ENCODE measurements around the gene STXBP3. TPM values are rescaled to one million over a fixed set of nuclear protein-coding genes. Genes with fewer than 3 reads are reported as not detected.

Gene STXBP3
- total and polyA plus RNA-seq, 2 of the 4 experiments (the other 2 are of a cell fraction), result 19.1 to 19.7 TPM

DNA sequence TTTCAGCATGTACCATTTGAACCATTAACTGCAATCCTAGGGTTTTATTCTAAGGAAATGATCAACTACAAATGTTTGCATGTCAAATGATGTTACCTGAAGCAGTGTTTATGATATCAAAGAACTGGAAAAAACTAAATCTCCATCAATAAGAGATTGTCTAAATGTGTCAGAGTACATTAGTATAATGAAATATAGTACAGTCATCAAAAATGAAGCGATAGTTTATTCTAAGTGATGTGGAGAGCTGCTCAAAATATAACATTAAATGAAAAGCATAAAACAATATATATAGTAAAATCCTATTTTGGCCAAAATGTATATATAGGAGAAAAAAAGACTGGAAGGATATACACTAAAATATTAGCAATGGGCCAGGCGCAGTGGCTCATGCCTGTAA lies 86.5 kb downstream of the STXBP3 start:
- no CpG with 5 or more reads among the region's 2 CpGs for WGBS, 2 experiments (ENCODE audit: extremely low coverage in 2 of 2, insufficient read length in 1 of 2)
- Histone ChIP-seq H3K23ac (ENCODE audit: low read depth, low read length) (no peak overlapping the region), H3K79me1 (ENCODE audit: low read depth in 1 of 2, low read length in 2 of 2) (peaks cover 0 to 3% of the 10 kb centered on the region in 2 experiments; a peak in 1 of 4 replicates), H4K5ac (ENCODE audit: low read depth, low read length) (no peak overlapping the region), H3K4me2 (ENCODE audit: low read depth, low read length) (no peak overlapping the region), H2AK5ac (ENCODE audit: low read depth, low read length) (no peak overlapping the region), H3K9ac (ENCODE audit: low read depth, low read length) (no peak overlapping the region), H3K4me3 (ENCODE audit: insufficient read depth, low read depth, low read length) (no peak overlapping the region), H2BK15ac (ENCODE audit: low read depth, low read length) (no peak overlapping the region), H3K9me3 (ENCODE audit: control insufficient read depth, insufficient read depth, low read length) (no peaks in the 10 kb centered on the region), H3K36me3 (ENCODE audit: control insufficient read depth, insufficient read depth, low read length) (no peaks in the 10 kb centered on the region), H2BK5ac (ENCODE audit: low read depth, low read length, poor library complexity, severe bottlenecking) (no peak overlapping the region), H2AFZ (replicated peaks; ENCODE audit: low read length, poor library complexity) (no peak overlapping the region), H2BK120ac (ENCODE audit: low read depth, low read length) (no peak overlapping the region), H3K18ac (ENCODE audit: low read depth, low read length) (no peak overlapping the region), H3K4me1 (ENCODE audit: control insufficient read depth, insufficient read depth, low read length) (peaks cover 16% of the 10 kb centered on the region), H3K4ac (ENCODE audit: low read depth, low read length) (no peak overlapping the region), H2AK9ac (replicated peaks; ENCODE audit: low read depth, low read length, poor library complexity) (no peak overlapping the region), H3K27me3 (ENCODE audit: control insufficient read depth, insufficient read depth, low read length) (no peaks in the 10 kb centered on the region), H4K91ac (ENCODE audit: insufficient read depth, low read depth, low read length) (no peak overlapping the region), H3K9me1 (ENCODE audit: insufficient read depth, low read length) (peaks cover 12% of the 10 kb centered on the region; the same call in 1 of the 2 replicates), H4K20me1 (ENCODE audit: insufficient read depth, low read length) (no peaks in the 10 kb centered on the region), H4K8ac (ENCODE audit: low read depth in 2 of 2, low read length in 2 of 2) (no peak overlapping the region), H3K27ac (ENCODE audit: insufficient read depth, low read length) (no peak overlapping the region), H3K14ac (replicated peaks; ENCODE audit: low read depth, low read length) (no peak overlapping the region), H2BK20ac (ENCODE audit: low read depth, low read length) (no peak overlapping the region), H3K56ac (ENCODE audit: extremely low read depth, insufficient read depth, low read length) (no peak overlapping the region)
- in situ Hi-C loops (cut with MboI; ENCODE audit: low sequenced_read_pairs), result loop anchor here (5.0 kb wide), 1 partner anchor 59 kb away; no protein-coding TSS in a partner anchor
- BruUV-seq (replicated peaks), result no TSS peak
- dilution Hi-C loops (cut with HindIII; ENCODE audit: low sequenced_read_pairs, unreplicated experiment), result no loop called here
- intact Hi-C loops (cut with micrococcal nuclease), result no loop called here
- ATAC-seq (ENCODE audit: low read depth), result no peak
- ChIA-PET CTCF (no interaction called here), POLR2A (ENCODE audit: unreplicated experiment) (no interaction called here)
- TF ChIP-seq, protein P1, sequence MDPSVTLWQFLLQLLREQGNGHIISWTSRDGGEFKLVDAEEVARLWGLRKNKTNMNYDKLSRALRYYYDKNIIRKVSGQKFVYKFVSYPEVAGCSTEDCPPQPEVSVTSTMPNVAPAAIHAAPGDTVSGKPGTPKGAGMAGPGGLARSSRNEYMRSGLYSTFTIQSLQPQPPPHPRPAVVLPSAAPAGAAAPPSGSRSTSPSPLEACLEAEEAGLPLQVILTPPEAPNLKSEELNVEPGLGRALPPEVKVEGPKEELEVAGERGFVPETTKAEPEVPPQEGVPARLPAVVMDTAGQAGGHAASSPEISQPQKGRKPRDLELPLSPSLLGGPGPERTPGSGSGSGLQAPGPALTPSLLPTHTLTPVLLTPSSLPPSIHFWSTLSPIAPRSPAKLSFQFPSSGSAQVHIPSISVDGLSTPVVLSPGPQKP (IDR thresholded peaks at IDR 0.05; ENCODE audit: borderline replicate concordance, low read depth, low read length), result no peak
- TF ChIP-seq RCOR1 (IDR thresholded peaks at IDR 0.05; ENCODE audit: insufficient replicate concordance, low read length) (no peak), CHD1 (IDR thresholded peaks at IDR 0.05; ENCODE audit: low read depth, low read length) (no peak), MAFK (IDR thresholded peaks at IDR 0.05; ENCODE audit: low read depth, low read length) (no peak), MAZ (IDR thresholded peaks at IDR 0.05; ENCODE audit: borderline replicate concordance, low read depth, low read length) (no peak), NFE2L2 (IDR thresholded peaks at IDR 0.05; ENCODE audit: low read depth, low read length) (no peak), FOS (IDR thresholded peaks at IDR 0.05; ENCODE audit: low read depth, low read length) (no peak), RAD21 (IDR thresholded peaks at IDR 0.05; ENCODE audit: low read length) (no peak), RFX5 (IDR thresholded peaks at IDR 0.05; ENCODE audit: low read depth, low read length) (no peak), BHLHE40 (IDR thresholded peaks at IDR 0.05; ENCODE audit: low read depth, low read length) (no peak), POLR2A (IDR thresholded peaks at IDR 0.05; ENCODE audit: low read depth, low read length) (no peak)
- TF ChIP-seq, protein P2, sequence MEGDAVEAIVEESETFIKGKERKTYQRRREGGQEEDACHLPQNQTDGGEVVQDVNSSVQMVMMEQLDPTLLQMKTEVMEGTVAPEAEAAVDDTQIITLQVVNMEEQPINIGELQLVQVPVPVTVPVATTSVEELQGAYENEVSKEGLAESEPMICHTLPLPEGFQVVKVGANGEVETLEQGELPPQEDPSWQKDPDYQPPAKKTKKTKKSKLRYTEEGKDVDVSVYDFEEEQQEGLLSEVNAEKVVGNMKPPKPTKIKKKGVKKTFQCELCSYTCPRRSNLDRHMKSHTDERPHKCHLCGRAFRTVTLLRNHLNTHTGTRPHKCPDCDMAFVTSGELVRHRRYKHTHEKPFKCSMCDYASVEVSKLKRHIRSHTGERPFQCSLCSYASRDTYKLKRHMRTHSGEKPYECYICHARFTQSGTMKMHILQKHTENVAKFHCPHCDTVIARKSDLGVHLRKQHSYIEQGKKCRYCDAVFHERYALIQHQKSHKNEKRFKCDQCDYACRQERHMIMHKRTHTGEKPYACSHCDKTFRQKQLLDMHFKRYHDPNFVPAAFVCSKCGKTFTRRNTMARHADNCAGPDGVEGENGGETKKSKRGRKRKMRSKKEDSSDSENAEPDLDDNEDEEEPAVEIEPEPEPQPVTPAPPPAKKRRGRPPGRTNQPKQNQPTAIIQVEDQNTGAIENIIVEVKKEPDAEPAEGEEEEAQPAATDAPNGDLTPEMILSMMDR (conservative IDR thresholded peaks at IDR 0.05; ENCODE audit: low read depth, low read length), result no peak
- TF ChIP-seq, protein P3, sequence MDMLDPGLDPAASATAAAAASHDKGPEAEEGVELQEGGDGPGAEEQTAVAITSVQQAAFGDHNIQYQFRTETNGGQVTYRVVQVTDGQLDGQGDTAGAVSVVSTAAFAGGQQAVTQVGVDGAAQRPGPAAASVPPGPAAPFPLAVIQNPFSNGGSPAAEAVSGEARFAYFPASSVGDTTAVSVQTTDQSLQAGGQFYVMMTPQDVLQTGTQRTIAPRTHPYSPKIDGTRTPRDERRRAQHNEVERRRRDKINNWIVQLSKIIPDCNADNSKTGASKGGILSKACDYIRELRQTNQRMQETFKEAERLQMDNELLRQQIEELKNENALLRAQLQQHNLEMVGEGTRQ (IDR thresholded peaks at IDR 0.05; ENCODE audit: low read depth, low read length), result no peak
- DNase-seq, result no peak

Measured in IMR-90 (cell line).